Regular cardiac myocyte (primary cell): ENCODE data around the gene KRT16. TPM values are rescaled to one million over a fixed set of nuclear protein-coding genes. Genes with fewer than 3 reads are reported as not detected.

Experiments
- total RNA-seq: library from RNA; depleted of rRNA; stranded (reverse); fragments of >200 nt; gene quantifications from 2 replicates; pipeline ENCODE4 v1.2.3, GENCODE V29; 2014

KRT16 gene
- under 0.01 and 0.28 TPM in 2 replicates for total RNA-seq

DNA sequence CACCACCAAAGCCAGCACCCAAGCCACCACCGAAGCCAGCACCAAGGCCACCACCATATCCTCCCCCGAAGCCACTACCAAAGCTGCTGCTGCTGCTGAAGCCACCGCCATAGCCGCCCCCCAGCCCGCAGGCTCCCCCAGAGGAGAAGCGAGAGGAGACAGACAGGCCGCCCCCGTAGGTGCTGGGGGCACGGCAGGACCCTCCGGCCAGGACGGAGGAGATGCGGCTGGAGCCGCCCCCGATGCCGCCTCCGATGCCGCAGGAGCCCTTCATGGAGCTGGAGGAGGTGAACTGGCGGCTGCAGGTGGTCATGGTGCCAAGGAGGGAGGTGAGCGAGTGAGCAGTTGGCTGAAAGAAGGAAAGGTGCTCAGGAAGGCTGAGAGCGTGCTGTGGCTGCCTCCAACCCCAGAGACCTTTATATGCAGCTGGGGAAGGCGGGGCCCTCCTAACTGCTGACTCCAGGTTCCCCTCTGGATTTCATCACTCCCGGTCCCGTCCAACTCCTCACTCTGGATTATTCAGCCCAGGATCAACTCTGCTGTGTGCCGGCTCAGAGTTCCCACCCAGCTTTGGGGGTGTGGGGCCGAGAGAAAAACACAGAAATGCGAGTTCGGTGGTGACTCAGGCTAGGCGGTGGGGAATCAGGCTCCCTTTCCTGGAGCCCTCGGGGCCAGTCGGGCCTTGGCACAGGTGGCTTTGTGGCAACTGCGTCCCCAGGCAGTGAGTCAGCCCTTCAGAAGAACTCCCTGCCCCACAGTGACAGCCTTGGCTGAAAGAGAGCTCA, at the start of gene KRT16:
KRT16 (minus strand) TSS at position 392 of the 785 bp plus-strand sequence; CDS start at position 313, 79 bp downstream.

DNA sequence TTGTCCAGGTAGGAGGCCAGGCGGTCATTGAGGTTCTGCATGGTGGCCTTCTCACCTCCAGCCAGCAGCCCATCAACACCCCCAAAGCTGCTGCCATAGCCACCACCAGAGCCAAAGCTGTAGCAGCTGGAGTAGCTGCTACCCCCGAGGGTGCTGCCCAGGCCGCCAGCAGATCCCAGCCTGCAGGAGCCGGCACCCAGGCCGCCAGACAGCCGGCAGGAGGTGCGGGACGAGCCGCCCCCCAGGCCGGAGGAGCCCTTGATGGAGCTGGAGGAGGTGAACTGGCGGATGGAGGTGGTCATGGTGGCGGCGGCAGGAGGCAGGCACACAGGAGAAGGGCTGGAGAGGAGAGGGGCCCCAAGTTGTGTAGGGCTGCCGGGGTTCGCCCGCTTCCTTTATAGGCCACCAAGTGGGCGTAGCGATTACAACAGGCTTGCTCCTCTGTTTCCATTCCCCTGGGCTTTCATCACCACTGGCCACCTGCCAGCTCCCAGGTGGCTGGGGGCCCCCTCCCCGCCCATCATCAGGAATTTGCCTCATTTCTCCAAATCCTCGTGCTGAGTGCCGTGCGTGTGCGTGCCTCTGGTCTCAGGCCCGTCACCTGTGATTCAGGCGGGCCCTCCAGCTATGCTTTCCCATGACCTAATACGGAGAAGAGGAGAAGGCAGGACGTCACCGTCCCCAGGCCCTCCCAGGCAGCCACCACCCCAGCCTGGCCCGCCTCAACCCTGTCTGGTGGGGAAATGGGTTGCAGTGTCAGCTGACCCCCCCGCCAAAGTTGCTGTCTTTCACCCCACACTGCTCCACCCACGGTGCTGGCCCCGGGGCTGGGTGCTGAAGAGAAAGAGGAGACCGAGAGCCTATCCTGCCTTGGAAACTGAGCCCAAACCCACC, 11.9 kb upstream of the KRT16 start, which contains the start of gene KRT17:
KRT17 (minus strand) TSS at position 368 of the 894 bp plus-strand sequence; CDS start at position 302, 66 bp downstream.

DNA sequence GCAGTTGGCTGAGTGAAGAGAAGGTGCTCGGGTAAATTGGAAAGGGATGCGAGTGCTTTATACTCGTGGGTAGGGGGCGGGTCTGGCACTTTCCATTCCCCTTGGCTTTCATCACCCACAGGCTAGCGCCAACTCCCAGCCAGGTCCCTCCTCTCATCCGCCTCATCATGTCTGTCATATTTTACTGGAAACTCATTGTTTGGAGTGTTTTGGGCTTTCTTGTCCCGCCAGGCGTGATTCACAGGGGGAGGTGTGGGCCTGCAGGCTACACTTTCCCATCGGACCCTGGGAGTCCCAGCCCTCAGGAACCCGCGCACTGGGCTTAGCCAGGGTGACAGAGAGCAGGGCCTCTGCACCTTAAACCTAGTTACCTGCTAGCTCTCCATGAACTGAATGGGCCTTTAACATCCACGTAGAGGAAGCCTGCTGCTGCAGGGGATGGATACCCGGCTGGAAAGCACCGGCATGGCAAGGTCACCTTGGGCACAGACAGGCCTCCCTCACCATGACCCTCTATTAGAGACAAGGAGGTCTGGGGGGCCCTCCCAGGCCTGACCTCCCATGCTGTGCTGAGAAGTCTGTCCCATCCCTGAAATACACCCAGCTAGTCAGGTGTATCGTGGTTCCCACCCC, 25.6 kb downstream of the KRT16 start, which contains the start of gene KRT14:
KRT14 (minus strand) TSS at position 33 of the 633 bp plus-strand sequence. CDS start 61 bp downstream, outside the sequence.

DNA sequence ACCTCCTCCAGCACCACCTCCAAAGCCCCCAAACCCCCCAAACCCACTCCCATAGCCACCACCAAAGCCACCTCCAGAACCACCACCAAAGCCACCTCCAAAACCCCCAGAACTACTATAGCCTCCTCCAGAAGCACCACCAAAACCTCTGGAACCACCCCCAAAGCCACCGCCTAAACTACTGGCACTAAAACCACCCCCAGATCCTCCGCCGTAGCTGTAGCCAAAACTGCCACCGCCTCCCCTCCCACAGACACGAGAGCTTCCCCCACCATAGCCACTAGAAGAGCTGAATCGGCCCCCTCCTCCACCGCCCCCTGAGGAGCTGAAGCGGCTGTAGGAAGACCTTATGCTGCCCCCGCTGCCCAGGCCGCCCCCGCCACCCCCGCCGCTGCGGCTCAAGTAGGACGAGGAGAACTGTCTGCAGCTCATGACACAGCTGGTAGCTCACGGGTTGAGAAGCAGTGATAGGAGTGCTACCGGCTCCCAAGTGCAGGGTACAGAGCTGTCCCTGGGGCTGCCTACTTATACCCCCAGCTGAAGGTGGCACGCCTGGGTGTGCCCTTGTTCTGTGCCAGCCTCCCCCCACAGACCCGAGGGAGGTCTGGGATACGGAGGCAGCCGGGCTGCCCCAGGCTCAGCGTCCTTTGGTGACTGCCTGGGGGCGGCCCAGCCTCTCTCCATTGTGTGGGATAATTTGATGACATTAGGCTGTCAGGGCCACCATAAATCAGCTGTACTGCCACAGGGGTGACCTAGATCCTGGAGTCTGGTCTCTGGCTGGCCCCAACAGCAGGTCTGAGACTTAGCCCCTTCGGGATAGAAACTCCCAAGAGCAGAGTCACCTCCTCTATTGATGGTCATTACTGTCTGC, 40.8 kb downstream of the KRT16 start, which contains the start of gene KRT9:
KRT9 (minus strand) TSS at position 499 of the 874 bp plus-strand sequence; CDS start at position 432, 67 bp downstream.

Other genes starting within 250 kb of the KRT16 start
- under 0.01 TPM in 2 replicates for gene KRT33B, start 243.0 kb downstream of the KRT16 start, total RNA-seq
- gene KRT34, start 230.5 kb downstream of the KRT16 start, total RNA-seq = 2.0 and 2.9 TPM in 2 replicates
- not detected in 2 replicates for gene KRT31, start 215.2 kb downstream of the KRT16 start, total RNA-seq
- not detected in 2 replicates for gene KRT37, start 188.2 kb downstream of the KRT16 start, total RNA-seq
- not detected in 2 replicates for gene KRT38, start 171.8 kb downstream of the KRT16 start, total RNA-seq
- not detected in 2 replicates for gene KRT32, start 145.4 kb downstream of the KRT16 start, total RNA-seq
- gene KRT35, start 131.6 kb downstream of the KRT16 start, total RNA-seq = not detected in 2 replicates
- not detected in 2 replicates for gene KRT36, start 122.9 kb downstream of the KRT16 start, total RNA-seq
- gene KRT13, start 107.2 kb downstream of the KRT16 start, total RNA-seq = 0.58 TPM in 1 of 2 replicates, not detected in the other
- gene KRT15, start 93.9 kb downstream of the KRT16 start, total RNA-seq = 0.56 and 3.5 TPM in 2 replicates
- 71.3 and 87.2 TPM in 2 replicates for gene KRT19, start 84.5 kb downstream of the KRT16 start, total RNA-seq
- gene KRT9, start 40.7 kb downstream of the KRT16 start, total RNA-seq = not detected in 2 replicates
- gene KRT14, start 25.9 kb downstream of the KRT16 start, total RNA-seq = 0.38 and 0.56 TPM in 2 replicates
- 1.9 and 7.0 TPM in 2 replicates for gene KRT17, start 11.8 kb upstream of the KRT16 start, total RNA-seq
- 69.6 and 107 TPM in 2 replicates for gene EIF1, start 76.1 kb upstream of the KRT16 start, total RNA-seq
- gene GAST, start 99.6 kb upstream of the KRT16 start, total RNA-seq = not detected in 2 replicates
- under 0.01 TPM in 2 replicates for gene HAP1, start 121.9 kb upstream of the KRT16 start, total RNA-seq
- gene JUP, start 173.9 kb upstream of the KRT16 start, total RNA-seq = 10.5 and 14.1 TPM in 2 replicates
- 103 and 118 TPM in 2 replicates for gene P3H4, start 199.2 kb upstream of the KRT16 start, total RNA-seq
- 229 and 408 TPM in 2 replicates for gene FKBP10, start 200.2 kb upstream of the KRT16 start, total RNA-seq
- 57.5 and 69.2 TPM in 2 replicates for gene NT5C3B, start 223.5 kb upstream of the KRT16 start, total RNA-seq
- gene KLHL10, start 225.1 kb upstream of the KRT16 start, total RNA-seq = under 0.01 and 0.28 TPM in 2 replicates